Stimulated activated CD4-positive, alpha-beta T cell treated with anti-CD3 and anti-CD28 coated beads, Interleukin-15, amount 100 ng/mL, for 24 hours (primary cell): ENCODE results near the gene RIC8A.

Experiments used
- DNase-seq: peaks from one replicate; pipeline ENCODE4 v3.0.0-alpha.2; 2020

Gene RIC8A

DNA sequence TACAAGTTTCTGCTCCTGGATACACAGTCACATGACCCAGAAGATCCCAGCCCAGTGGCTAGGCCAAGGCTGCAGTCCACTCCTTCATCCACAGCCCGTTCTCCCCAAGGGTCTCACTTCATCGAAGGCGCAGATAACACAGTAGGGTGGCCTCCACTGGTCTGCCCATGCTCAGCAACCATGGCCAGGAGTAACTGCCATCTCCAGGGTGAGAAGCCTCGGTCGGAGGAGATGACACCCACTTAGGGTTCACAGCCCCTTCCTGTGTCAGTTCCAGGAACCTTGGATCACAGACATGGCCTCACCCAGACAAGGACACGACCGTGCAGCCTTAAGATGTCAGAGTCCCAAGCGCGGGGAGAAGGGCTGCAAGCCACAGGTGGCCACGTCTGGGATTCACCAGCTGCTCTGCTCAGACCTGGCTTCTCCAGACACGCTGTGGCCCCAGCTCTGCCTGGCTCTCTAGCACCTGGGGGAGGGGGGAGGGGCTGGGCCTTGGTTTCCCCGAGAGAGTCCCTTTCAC is 2.9 kb upstream of the RIC8A start:
- DNase-seq, result no peak

DNA sequence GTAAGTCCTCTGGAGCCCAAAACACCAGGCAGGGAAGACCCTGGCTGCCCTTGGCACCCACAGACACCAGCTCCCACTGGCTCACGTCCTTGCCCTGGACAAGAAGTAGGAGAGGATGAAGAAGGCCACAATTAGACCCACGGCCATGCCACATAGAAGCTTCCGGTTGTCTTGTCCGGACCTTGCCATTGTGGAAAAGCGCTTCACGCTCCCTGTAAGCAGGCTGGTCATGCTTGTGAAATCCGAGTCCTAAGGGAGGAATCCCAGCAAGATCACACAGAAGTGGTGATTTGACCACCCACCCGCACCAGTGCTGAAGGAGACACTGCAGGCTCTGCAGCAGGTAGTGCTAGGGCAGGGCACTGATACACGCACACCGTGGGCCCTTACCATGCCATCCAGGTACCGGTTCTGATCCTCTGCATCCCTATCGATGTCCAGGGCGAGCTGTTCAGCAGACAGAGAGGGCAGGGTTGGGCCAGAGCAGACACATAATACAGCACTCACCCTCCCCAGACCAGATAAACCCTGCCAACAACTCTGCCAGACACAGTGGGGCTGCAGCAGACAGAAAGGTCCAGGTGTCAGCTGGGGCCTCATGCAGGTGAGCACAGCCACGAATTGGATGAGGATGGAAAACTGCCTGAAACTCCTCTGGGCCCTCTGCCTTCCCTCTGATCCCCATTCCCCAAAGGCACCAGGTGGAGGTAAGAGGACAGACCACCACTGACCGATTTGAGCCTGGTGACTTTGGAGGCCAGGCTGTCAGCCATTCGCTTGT is 2.1 kb upstream of the RIC8A start:
- DNase-seq, result no peak

DNA sequence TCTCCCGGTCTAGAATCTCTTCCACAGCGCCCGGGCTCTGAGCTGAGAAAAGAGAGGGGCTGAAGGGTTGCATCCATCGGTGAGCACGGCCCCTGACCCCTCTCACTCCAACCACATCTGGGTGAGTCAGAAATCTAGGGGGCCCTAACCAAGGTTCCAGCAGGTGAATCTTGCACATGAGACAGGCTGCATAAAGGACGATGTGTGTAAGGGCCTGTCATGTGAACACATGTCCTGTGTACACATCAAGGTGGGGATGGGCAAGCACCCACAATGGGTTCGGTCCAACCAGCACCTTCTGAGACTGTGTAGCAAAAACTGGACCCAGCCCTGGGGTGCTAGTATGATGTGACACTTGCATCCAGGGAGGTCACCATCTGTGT is 1.5 kb upstream of the RIC8A start:
- no peak for DNase-seq

DNA sequence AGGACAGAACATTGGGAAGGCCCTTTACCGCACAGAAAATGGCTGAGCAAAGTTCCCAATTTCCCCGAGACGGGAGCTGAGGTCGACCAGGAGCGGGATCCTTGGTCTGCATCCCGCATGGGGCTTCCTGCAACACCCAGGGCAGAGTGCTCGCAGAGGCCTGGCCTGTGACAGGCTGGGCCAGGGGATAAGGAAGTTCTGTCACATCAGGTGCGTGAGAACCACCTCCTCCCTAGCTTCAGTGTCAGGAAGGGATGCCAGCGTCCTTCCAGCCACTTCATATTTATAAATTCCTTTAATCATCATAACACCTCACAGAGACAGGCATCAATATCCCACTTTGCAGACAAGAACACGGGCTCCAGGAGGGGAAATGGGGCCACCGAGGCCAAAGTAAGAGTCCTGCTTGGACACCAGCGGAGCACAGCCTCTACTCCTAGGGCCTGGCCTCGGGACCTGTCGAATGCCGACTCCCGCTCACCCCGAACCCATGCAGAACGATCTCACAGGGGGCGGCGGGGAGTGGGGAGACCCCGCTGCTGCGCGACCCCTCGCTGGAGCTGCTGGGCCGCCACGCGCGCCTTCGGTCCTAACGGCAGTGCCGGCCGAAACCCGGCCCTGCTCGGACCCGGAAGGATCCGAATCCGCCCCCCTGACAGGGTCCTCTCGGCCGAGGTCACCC is 841 bp upstream of the RIC8A start:
- peak; percentile 38 for DNase-seq

DNA sequence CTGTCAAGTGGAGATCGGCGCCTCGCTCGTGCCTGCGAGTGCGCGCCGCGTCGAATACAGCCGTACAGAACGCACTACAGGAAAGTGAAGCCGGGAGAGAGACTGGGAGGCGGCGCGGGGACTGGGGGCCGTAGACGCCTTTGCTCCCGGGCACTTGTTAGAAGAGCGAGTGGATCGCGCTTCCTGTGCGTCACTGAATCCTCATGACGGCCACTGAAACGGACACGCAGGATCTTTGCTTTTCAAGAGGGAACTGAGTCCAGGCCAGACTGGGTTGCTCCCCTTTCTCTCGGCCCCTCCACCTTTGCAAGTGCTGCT is 314 bp downstream of the RIC8A start:
- DNase-seq, result no peak

DNA sequence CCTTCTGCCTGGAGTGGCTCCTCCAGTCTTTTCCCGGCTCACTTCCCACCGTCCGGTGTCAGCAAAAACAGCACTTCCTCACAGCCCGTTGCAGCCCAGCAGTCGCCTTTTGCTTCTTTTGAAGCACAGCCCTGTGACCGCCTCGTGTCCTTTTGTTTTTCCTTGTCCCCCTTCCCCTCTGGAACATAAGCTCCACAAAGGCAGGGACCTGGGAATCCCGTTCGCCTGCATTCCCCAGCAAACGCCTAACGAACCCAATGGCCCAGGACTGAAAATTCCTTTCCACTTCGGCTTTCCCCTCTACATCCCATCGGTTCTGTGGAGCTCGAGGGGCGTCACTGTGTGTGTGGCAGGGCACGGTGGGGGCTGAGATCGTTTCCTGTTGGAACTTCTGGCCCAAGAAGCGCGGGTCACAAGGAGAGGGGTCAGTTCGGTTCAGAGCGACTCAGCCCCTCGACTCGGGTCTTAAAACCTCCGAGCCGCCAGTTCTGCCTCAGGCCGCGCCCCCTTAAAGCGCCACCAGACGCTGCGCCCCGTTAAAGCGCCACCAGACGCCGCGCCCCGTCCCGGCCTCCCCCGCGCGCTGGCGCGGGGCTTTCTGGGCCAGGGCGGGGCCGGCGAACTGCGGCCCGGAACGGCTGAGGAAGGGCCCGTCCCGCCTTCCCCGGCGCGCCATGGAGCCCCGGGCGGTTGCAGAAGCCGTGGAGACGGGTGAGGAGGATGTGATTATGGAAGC is 841 bp downstream of the RIC8A start:
- peak; percentile 89 for DNase-seq

DNA sequence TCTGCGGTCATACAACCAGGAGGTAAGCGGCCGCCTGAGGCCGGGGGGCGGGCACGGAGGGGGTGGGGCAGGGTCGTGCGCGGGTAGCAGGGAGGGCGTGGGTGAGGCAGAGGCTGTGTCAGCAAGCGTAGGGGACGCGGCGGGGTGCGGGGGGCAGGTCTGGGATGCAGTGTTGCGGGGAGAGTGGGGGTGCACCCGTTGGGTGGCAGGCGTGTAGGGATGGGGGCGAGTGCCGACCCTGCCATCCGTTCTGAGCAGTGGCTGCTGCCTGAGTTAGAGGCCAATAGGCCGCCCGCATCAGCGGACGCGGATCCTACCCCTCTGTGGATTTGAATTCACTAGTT is 1.4 kb downstream of the RIC8A start:
- no peak for DNase-seq

DNA sequence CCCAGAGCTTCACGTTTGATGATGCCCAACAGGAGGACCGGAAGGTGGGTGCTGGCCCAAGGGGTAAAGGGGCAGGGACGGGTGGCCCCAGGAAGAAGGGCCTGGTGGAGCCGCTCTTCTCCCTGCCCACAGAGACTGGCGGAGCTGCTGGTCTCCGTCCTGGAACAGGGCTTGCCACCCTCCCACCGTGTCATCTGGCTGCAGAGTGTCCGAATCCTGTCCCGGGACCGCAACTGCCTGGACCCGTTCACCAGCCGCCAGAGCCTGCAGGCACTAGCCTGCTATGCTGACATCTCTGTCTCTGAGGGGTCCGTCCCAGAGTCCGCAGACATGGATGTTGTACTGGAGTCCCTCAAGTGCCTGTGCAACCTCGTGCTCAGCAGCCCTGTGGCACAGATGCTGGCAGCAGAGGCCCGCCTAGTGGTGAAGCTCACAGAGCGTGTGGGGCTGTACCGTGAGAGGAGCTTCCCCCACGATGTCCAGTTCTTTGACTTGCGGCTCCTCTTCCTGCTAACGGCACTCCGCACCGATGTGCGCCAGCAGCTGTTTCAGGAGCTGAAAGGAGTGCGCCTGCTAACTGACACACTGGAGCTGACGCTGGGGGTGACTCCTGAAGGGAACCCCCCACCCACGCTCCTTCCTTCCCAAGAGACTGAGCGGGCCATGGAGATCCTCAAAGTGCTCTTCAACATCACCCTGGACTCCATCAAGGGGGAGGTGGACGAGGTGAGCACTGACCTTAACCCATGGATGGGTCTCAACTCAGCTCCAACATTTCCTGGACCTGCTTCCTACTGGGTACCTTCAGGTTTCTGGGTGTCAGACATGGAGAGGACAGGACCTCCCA is 2.0 kb downstream of the RIC8A start:
- no peak for DNase-seq

DNA sequence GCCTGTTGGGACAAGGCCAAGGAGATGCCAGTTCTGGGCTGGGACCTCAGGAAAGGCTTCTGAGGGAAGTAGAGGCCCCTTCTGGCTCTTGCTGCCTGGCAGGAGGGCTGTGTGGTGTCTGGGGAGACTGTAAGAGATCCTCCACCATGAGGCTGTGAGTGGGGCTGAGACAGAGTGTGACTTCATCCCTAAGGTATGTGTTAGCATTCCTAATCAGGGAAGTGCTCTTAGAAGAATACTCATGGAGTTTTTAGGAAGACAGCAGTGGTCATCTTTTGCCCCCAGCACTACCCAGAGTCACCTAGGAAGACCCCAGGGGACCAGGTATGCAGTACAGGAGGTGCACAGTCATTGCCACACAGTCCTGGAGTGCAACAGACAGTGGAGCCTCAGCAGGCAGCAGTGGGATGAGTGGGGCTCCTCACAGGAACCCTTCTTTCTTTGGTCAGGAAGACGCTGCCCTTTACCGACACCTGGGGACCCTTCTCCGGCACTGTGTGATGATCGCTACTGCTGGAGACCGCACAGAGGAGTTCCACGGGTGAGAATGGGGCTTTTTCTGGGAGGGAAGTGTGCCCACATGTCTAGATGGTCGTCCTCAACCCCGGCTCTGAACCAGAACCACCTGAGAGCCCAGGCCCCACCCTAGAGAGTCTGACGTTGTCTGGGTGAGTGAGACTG is 2.8 kb downstream of the RIC8A start:
- DNase-seq, result no peak

DNA sequence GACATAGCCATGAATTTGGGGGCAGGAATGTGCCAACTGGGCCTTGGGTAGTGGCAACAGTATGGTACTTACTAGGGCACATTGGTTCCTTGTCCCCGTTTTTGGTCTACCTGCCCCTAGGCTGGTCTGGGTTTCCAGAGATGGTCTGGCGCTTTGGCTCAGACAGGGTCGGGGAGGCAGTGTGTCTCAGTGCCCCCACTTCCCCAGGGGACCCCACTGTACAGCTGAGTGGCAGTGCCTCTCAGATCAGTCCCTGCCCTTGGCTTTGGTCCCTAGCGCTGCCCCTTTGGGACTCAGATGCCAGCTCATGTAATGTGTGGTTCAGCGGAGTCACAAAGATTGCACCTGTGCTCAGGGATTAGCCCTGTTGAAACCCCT is 3.3 kb downstream of the RIC8A start:
- no peak for DNase-seq

DNA sequence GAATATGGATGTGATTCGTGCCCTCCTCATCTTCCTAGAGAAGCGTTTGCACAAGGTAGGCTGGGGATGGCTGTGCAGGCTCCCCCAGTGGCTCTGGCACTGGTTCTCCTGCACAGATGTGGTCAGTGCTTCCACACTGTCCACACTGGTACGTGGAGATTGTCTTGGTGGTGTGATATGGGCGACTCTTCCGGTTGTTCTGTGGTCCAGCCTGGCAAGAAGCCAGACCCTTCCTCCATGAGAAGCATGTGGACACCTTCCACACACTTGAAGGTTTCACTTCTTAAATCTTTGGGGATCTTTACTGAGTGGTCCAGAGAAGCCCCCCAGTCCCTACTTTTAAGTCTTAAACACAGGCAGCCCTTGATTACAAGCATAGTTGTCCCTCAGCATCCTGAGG is 3.8 kb downstream of the RIC8A start:
- no peak for DNase-seq

DNA sequence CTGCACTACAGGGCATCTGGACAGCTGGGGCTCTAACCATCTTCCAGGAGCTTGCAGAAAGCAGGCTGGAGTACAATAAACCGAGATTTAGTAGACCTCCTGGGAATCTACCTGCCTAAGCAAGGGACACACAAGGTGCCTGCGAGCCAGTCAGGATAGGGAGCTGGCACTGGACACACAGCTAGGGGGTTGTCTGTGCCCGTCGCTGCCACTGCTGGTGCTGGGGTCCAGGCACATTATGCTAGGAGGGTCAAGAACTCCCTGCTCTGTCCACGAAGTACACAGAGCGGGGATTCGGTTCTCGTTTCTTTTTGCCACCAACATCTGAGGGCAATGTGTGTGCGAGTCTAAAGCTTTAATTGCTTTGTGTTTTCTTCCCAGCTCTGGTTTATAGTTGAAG is 4.2 kb downstream of the RIC8A start:
- DNase-seq, result no peak

DNA sequence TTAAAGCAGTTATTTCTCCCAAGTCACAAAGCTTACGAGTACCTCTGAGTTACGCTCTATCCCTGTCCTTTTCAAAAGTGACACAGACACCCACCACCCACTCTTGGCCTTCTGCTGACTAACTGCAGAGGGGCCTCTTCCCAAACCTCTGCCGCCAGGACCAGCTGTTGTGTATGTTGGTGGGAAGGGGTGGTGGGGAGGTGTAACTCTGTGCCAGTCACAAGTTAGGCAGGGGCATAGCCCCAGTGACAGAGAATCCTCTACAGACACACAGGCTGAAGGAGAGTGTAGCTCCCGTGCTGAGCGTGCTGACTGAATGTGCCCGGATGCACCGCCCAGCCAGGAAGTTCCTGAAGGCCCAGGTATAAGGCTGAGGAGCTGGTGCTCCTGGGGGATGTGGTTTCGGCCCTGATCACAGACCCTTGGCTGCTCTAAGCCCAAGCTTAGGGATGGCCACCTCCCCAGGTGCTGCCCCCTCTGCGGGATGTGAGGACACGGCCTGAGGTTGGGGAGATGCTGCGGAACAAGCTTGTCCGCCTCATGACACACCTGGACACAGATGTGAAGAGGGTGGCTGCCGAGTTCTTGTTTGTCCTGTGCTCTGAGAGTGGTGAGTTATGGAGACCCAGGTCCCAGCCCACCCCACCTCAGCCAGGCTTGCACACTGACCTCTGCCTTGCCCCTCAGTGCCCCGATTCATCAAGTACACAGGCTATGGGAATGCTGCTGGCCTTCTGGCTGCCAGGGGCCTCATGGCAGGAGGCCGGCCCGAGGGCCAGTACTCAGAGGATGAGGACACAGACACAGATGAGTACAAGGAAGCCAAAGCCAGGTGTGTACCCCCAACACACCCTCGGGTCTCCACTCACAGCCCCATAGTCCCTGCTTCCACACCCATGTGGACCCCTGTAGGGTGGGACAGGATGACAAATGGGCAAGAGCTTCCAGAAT is 4.9 kb downstream of the RIC8A start:
- no peak for DNase-seq

DNA sequence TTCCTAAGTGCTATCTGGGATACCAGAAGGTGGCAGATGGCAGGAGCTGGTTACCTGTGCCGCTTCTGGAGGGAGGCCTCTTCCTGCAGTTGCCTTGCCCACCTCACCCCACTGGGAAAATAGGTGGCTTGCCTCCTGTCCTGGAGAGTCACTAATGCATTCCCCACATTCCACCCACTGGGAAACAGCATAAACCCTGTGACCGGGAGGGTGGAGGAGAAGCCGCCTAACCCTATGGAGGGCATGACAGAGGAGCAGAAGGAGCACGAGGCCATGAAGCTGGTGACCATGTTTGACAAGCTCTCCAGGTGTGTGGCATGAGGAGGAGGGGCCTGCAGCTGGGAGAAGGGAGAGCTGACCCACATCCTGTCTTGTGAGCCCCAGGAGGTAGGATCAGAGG is 5.6 kb downstream of the RIC8A start:
- DNase-seq, result no peak

DNA sequence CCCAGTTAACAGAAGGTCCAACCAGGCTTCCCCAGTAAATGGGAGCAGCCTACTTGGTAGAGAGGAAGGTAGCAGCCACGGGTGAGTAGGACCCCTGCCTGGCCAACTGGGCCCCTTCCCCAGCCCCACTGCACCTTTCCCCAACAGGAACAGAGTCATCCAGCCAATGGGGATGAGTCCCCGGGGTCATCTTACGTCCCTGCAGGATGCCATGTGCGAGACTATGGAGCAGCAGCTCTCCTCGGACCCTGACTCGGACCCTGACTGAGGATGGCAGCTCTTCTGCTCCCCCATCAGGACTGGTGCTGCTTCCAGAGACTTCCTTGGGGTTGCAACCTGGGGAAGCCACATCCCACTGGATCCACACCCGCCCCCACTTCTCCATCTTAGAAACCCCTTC is 6.6 kb downstream of the RIC8A start:
- DNase-seq, result no peak

DNA sequence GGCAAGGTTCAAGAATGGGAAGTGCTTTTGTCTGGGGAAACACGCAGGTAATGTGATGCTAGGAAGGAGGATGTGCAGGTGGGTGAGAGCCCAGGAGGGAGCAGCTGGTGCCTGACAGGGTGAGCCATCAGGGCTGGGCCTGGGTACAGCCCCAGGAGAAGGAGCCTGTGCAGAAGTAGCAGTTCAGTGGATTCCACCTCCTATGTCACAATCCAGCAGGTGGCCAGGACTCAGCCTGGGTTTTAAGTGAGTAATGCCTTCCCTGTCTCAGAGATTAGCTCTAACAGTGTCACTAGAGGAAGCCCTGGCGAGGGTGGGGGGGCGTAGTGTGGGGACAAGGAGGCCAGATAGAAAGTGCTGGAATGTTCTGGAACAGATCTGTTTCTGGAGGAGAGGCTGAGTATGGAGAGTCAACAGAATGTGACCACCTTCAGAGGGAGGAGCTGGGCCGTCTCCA is 8.1 kb downstream of the RIC8A start:
- no peak for DNase-seq

DNA sequence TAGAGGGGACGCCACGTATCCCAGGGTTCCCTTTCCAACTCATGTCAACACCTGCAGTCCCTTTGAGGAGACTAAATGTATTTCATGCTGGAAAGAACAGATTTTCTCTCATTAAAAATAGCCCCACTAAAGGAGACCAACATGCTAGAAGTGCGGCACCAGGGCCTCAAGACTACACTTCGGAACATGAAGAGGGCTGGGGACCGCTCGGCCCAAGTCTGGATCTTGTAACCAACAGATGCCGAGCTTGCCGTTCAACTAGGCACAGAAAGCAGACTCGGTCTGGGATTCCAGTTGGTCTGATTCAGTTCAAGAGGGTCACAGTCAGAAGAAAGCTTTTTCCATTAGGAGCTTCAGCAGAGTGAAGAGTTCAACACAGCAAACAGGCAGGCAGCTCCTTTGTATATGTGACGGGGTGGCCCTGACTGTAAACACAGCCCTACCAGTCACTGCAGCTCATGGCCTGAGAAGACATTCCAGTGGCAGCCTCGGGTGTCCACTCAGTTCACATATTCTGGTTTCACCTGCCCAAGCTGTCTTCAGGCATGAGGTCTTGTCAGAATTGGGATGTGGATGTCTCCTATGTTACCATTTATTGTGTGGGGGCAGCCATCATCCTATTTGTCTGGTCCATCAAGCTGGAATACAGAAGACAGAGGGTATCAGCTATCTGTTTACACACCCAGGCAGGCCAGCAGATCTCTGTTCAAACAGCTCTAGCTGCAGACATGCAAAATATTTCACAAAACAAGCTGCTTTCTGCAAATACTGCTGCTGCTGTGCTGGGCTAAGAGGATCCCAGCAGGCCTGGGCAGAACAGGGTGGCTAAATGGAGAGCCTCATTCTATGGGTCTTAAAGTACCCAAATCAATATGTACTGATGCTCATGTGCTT is 8.8 kb downstream of the RIC8A start:
- no peak for DNase-seq

DNA sequence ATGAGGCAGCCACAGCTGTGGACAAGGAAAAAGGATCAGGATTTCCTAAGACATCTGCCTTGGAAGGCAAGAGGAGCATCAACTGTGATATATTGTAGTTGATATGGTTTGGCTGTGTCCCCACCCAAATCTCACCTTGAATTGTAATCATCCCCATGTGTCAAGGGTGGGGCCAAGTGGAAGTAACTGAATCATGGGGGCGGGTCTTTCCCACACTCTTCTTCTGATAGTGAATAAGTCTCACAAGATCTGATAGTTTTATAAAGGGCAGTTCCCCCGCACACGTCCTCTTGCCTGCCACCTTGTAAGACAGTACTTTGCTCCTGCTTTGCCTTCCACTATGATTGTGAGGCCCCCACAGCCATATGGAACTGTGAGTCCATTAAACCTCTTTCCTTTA is 10.2 kb downstream of the RIC8A start:
- no peak for DNase-seq

DNA sequence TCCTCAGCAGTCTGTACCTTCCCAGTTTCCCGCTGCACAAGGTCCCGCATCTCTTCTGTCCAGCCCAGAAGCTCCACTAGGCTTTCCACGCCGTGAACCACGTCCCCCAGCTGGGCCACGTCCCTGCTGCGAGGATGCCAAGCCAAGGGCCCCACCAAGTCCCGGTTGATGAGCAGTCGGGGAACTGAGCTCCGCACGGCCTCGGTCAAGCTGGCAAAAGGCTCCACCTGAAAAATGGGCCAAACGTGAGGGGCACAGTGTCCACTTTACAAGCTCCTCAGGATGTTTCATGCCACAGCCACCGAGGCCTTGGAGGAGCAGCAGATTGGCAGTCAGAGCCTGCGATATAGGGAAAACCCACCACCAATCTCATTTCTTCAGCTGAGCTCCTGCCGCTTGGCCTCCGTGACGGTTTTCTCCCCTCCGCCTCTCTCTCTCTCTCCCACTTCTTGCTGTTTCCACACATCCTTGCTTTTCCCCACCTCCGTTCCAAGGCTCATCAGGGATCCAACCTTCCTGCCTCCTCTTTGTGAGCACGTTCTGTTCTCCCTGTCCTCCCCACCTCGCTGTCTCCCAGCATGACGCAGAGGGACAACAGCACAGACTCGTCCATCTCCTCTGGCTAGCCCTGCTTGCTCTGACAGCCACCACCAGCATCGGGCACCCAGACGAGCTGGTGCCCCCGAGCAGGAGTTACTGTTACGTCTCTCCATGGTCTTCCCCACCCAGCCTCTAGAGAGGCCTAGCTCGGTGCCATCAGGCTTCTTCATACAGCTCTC is 11.5 kb downstream of the RIC8A start:
- DNase-seq, result no peak
